Ammon's horn (tissue), 1 donor: ENCODE data around the gene SESN3.

ENCODE experiments used
- DNase-seq: peaks from one replicate; pipeline ENCODE4 v3.0.0-alpha.2; 2016; ENCODE audit warnings: low spot score

The SESN3 gene

DNA sequence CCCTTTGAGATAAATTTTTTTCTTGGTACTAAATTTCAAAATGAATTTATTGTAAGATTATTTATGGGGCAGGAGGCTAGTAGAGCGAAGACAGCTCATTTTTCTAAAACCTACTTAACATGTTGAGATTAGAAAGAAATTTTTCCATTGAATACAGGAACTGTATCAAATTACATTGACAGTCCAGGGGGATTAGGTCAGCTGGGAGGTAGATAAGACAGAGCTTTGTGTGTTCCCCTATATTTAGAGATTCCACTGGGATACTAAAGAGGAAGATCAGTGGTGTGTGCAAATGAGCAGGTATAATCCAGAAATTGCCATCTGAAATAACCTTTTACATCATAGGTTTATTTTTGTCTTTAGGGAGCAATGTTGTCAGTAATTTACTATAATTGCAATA lies 109.3 kb downstream of the SESN3 start:
- DNase-seq = no peak

DNA sequence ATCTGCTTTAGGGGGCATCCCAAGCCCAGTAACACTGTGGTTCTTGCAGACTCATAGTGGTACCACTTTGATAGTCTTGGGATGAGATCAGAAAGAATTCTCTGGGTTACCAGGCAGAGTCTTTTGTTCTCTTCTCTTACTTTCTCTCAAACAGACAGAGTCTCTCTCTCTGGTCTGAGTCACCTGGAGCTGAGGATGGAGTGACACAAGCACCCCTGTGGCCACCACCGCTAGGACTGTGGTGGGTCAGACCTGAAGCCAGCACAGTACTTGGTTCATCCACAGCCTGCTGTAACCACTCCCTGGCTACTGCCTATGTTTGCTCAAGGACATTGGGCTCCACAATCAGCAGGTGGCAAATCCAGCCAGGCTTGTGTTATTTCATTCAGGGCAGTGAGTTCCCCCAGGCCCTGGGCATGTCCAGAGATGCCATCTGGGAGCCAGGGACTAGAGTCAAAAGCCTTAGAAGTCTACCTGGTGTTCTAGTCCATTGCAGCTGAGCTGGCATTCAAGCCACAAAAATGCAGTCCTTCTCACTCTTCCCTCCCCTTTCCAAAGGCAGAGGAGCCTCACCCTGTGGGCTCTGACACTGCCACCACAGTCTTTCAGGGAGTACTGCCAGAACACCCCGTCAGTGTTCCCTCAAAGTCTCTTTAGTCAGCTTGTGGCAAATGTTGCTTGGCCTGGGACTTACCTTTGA lies 111.5 kb downstream of the SESN3 start:
- no peak for DNase-seq

DNA sequence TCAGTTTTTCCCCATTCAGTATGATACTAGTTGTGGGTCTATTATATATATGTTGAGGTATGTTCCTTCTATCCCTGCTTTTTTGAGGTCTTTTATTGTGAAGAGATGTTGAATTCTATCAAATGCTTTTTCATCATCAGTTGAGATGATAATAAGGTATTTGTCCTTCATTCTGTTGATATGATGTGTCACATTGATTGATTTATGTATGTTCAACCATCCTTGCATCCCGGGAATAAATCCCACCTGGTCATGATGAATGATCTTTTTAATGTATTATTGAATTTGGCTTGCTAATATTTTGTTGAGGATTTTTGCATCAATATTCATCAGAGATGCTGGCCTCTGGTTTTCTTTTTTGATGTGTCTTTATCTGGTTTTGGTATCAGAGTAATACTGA lies 115.4 kb downstream of the SESN3 start:
- DNase-seq = no peak
